Activated CD4-positive, alpha-beta T cell treated with anti-CD3 and anti-CD28 coated beads, Interleukin-2, amount 10 ng/mL, durations not matched to agents 24 days and 14 days (primary cell): ENCODE data around the gene AXDND1. TPM values are rescaled to one million over a fixed set of nuclear protein-coding genes. Genes with fewer than 3 reads are reported as not detected.
"Not testable (repeated sequence)": the region's sequence is repeated elsewhere in the genome, so short reads cannot be mapped to it uniquely, and the experiment has no call there.

ENCODE experiments used
- DNase-seq: peaks from one replicate; pipeline ENCODE4 v3.0.0; 2022
- H3K27ac Mint-ChIP-seq: one replicate; pipeline ENCODE4 v1.8.0; 2022; ENCODE audit warnings: mild to moderate bottlenecking, mixed read lengths
- H3K27me3 Mint-ChIP-seq: one replicate; pipeline ENCODE4 v1.8.0; 2022; ENCODE audit warnings: mixed read lengths
- H3K36me3 Mint-ChIP-seq: one replicate; pipeline ENCODE4 v1.8.0; 2022; ENCODE audit warnings: low read depth, mild to moderate bottlenecking, mixed read lengths
- H3K4me1 Mint-ChIP-seq: one replicate; pipeline ENCODE4 v1.8.0; 2021; ENCODE audit warnings: mixed read lengths
- H3K4me3 Mint-ChIP-seq: one replicate; pipeline ENCODE4 v1.8.0; 2022; ENCODE audit warnings: mild to moderate bottlenecking, moderate library complexity, mixed read lengths
- H3K9me3 Mint-ChIP-seq: one replicate; pipeline ENCODE4 v1.8.0; 2021; ENCODE audit warnings: mixed read lengths
- intact Hi-C: fragments of 100-400 bp; cut with micrococcal nuclease; formaldehyde crosslinking; loops from one replicate; pipeline ENCODE4 v1.15.1; 2023
- total RNA-seq: library from RNA; stranded (reverse); gene quantifications from 2 replicates; pipeline ENCODE4 v1.2.3, GENCODE V29; 2022

Gene AXDND1
- total RNA-seq, 1 donor from 2014 or later: not detected

DNA sequence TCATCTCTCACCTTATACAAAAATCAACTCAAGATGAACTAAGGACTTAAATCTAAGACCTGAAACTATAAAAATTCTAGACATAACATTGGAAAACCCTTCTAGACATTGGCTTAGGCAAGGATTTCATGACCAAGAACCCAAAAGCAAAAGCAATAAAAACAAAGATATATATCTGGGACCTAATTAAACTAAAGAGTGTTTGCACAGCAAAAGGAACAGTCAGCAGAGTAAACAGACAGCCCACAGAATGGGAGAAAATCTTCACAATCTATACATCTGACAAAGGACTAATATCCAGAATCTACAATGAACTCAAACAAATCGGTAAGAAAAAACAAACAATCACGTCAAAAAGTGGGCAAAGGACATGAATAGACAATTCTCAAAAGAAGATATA lies 33.6 kb downstream of the AXDND1 start:
- H3K27ac Mint-ChIP-seq, DNase-seq, H3K27me3 Mint-ChIP-seq, intact Hi-C loops, H3K4me1 Mint-ChIP-seq, H3K36me3 Mint-ChIP-seq, H3K9me3 Mint-ChIP-seq, H3K4me3 Mint-ChIP-seq: not testable (repeated sequence)

DNA sequence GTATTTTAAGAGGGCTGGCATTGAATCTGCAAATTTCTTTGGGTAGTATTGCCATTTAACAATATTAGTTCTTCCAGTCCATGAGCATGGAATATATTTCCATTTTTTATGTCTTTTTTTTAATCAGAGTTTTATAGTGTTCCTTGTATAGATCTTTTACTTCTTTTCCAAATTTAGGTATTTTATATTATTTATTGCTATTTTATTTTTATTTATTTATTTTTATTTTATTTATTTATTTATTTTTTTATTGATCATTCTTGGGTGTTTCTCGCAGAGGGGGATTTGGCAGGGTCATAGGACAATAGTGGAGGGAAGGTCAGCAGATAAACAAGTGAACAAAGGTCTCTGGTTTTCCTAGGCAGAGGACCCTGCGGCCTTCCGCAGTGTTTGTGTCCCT lies 52.0 kb downstream of the AXDND1 start:
- H3K4me3 Mint-ChIP-seq, intact Hi-C loops, H3K36me3 Mint-ChIP-seq, H3K9me3 Mint-ChIP-seq, H3K27me3 Mint-ChIP-seq, DNase-seq, H3K27ac Mint-ChIP-seq, H3K4me1 Mint-ChIP-seq: not testable (repeated sequence)

- DNase-seq, H3K9me3 Mint-ChIP-seq, intact Hi-C loops, H3K4me3 Mint-ChIP-seq, H3K4me1 Mint-ChIP-seq, H3K27ac Mint-ChIP-seq, H3K27me3 Mint-ChIP-seq, H3K36me3 Mint-ChIP-seq: not testable (repeated sequence)
Measured at GRCh38 chr1:179418706-179419105, 52.9 kb downstream of the AXDND1 start.

GRCh38 chr1:179424610-179425009 lies 58.8 kb downstream of the AXDND1 start:
- H3K27ac Mint-ChIP-seq: no peak overlapping the region
- no peaks in the 10 kb centered on the region for H3K27me3 Mint-ChIP-seq
- intact Hi-C loops: no loop called here
- H3K4me1 Mint-ChIP-seq: no peaks in the 10 kb centered on the region
- no peaks in the 10 kb centered on the region for H3K36me3 Mint-ChIP-seq
- no peaks in the 10 kb centered on the region for H3K9me3 Mint-ChIP-seq
- no peak overlapping the region for H3K4me3 Mint-ChIP-seq
- no peak for DNase-seq

DNA sequence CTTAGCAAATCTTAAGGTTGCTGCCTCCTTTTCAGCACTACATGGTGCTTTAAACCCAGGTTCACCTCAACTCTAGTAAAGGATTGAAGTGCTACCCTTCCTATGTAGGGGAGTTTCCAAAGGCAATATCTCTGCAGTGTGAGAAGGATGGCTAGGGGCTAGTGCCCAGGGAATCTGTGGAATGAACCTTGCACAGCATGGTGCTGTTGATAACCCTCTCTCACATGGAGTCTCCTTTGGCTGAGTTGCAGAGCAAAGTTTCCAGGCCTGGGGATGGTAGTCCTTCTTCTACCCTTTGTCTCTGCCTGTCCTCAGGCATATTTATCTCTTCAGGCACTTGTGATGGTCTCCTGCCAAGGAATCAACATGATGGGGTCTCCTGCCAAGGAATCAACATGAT lies 59.4 kb downstream of the AXDND1 start:
- no peaks in the 10 kb centered on the region for H3K4me1 Mint-ChIP-seq
- H3K27me3 Mint-ChIP-seq: no peaks in the 10 kb centered on the region
- H3K9me3 Mint-ChIP-seq: no peaks in the 10 kb centered on the region
- H3K36me3 Mint-ChIP-seq: no peaks in the 10 kb centered on the region
- intact Hi-C loops: no loop called here
- peak; percentile 13 for DNase-seq
- no peak overlapping the region for H3K4me3 Mint-ChIP-seq
- H3K27ac Mint-ChIP-seq: no peak overlapping the region

DNA sequence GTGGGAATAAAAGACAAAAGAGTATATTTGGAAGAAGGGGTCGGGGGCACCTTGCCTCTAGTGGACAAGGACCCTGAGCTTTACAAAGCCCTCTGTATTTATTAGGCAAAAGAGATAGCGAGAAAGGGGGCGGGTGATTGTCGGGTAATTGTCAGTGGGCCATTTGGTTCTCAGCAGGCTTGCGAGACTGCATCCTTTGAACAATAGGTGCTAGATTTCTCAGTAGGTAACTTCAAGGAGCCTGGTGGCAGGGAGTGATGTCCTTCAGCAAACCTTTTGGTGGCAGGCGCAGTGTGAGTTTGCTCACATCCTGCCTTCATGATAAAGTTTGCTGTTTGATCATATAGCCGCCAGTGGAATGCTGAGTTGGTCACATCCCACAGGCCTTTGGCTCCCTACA lies 71.4 kb downstream of the AXDND1 start:
- no peaks in the 10 kb centered on the region for H3K36me3 Mint-ChIP-seq
- H3K27ac Mint-ChIP-seq: no peak overlapping the region
- DNase-seq: no peak
- H3K9me3 Mint-ChIP-seq: no peaks in the 10 kb centered on the region
- H3K4me1 Mint-ChIP-seq: no peaks in the 10 kb centered on the region
- no peak overlapping the region for H3K4me3 Mint-ChIP-seq
- peaks cover 2% of the 10 kb centered on the region for H3K27me3 Mint-ChIP-seq
- intact Hi-C loops: no loop called here

- H3K4me3 Mint-ChIP-seq, H3K4me1 Mint-ChIP-seq, DNase-seq, H3K27me3 Mint-ChIP-seq, H3K36me3 Mint-ChIP-seq, H3K27ac Mint-ChIP-seq, H3K9me3 Mint-ChIP-seq, intact Hi-C loops: not testable (repeated sequence)
Measured at GRCh38 chr1:179439646-179440045, 73.9 kb downstream of the AXDND1 start.

GRCh38 chr1:179440301-179440700 lies 74.5 kb downstream of the AXDND1 start:
- H3K4me3 Mint-ChIP-seq, intact Hi-C loops, H3K27me3 Mint-ChIP-seq, H3K4me1 Mint-ChIP-seq, DNase-seq, H3K27ac Mint-ChIP-seq, H3K9me3 Mint-ChIP-seq, H3K36me3 Mint-ChIP-seq: not testable (repeated sequence)

- Mint-ChIP-seq H3K4me1 (no peaks in the 10 kb centered on the region), H3K9me3 (no peaks in the 10 kb centered on the region), H3K27ac (no peak overlapping the region), H3K27me3 (peaks cover 5% of the 10 kb centered on the region), H3K4me3 (no peak overlapping the region), H3K36me3 (no peaks in the 10 kb centered on the region)
- no peak for DNase-seq
- intact Hi-C loops: no loop called here
Measured at GRCh38 chr1:179440971-179441370, 75.2 kb downstream of the AXDND1 start.

DNA sequence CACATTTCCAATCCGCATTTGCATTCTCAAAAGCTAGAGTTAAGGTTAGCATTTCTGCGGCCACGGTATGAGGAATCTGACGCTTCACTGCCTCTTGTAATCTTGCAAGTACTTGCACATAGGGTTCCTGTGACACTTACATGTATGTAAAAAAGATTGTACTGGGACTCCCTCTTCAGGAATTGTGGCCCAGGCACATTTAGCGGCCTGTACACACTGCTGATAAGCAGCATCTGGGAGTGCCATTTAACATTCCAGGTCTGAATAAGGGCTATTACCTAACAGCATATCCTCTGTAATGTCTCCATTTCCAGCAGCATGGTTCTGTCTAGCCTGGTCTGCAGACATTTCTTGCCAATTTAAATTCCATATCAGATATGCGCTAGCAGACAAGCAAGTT lies 75.7 kb downstream of the AXDND1 start:
- DNase-seq: no peak
- Mint-ChIP-seq H3K4me1 (no peaks in the 10 kb centered on the region), H3K4me3 (no peak overlapping the region), H3K27ac (no peak overlapping the region), H3K27me3 (peaks cover 6% of the 10 kb centered on the region), H3K9me3 (no peaks in the 10 kb centered on the region), H3K36me3 (no peaks in the 10 kb centered on the region)
- intact Hi-C loops: no loop called here

DNA sequence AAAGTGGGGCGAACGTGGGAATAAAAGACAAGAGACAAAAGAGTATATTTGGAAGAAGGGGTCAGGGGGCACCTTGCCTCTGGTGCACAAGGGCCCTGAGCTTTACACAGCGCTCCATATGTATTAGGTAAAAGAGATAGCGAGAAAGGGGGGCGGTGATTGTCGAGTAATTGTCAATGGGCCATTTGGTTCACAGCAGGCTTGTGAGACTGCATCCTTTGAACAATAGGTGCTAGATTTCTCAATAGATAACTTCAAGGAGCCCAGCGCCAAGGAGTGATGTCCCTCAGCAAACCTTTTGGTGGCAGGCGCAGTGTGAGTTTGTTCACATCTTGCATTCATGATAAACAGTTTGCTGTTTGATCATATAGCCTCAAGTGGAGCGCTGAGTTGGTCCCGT lies 77.1 kb downstream of the AXDND1 start:
- H3K4me3 Mint-ChIP-seq, H3K27me3 Mint-ChIP-seq, H3K27ac Mint-ChIP-seq, H3K4me1 Mint-ChIP-seq, H3K9me3 Mint-ChIP-seq, intact Hi-C loops, DNase-seq, H3K36me3 Mint-ChIP-seq: not testable (repeated sequence)

DNA sequence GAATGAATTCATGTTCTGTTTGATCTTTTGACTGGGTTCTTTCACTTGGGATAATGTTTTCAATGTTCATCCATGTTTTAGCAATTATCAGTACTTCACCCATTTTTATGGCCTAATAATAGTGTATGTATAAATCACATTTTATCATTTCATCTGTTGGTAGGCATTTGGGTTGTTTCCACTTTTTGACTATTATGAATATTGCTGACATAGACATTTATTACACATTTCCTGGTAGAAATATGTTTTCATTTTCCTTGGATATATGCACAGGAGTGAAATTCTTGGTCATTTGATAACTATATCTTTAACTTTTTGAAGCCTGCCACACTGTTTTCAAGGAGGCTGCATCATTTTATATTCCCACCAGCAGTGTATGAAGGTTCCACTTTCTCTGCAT lies 79.8 kb downstream of the AXDND1 start:
- Mint-ChIP-seq H3K4me3 (no peak overlapping the region), H3K36me3 (no peaks in the 10 kb centered on the region), H3K4me1 (no peaks in the 10 kb centered on the region), H3K9me3 (no peaks in the 10 kb centered on the region), H3K27me3 (peaks cover 12% of the 10 kb centered on the region), H3K27ac (no peak overlapping the region)
- intact Hi-C loops: no loop called here
- DNase-seq: no peak

DNA sequence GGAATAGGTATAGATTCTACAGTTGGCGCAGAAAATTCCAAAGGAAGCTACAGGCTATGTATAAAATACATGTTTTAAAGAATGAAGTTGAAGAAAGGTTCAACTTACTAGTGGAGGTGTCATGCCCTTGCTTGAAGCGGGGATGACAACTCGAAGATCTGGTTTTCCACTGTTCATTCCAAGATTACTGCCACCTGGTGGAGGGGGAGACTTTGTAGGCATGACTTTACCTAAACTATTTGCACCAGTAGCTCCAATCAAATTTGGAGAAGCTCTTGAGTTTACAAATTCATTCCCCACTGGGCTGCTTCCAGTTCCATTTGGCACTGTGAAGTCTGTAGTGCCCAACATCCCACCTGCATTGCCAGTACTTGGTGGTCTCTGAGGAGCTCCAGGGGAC lies 81.7 kb downstream of the AXDND1 start:
- Mint-ChIP-seq H3K36me3 (no peaks in the 10 kb centered on the region), H3K4me3 (no peak overlapping the region), H3K9me3 (no peaks in the 10 kb centered on the region), H3K27me3 (peaks cover 12% of the 10 kb centered on the region), H3K4me1 (no peaks in the 10 kb centered on the region), H3K27ac (no peak overlapping the region)
- DNase-seq: peak; percentile 58
- intact Hi-C loops: no loop called here

DNA sequence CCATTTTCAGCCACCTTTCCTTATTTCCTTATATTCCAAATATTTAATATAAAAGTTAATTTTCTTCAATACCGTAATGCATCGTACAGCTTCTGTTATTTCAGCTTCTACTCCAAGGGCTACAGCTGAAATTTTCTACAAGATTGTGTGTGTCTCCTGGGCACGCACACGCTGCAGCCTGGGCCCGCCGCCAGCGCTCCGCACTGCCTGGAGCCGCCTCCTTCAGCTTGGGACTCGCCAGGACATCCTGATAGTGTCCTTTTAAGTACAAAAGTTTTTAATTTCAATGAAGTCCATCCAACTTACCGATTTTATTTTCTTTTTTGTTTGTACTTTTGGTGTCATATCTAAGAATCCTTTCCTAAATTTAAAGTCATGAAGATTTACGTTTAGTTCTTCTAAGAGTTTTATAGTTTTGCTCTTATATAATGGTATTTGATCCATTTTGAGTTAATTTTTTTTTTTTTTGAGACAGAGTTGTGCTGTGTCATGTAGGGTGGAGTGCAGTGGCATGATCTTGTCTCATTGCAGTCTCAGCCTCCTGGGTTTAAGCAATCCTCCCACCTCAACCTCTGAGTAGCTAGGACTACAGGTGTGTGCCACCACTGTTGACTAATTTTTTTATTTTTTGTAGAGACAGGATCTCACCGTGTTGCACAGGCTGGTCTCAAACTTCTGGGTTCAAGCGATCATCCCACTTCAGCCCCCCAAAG lies 82.8 kb downstream of the AXDND1 start:
- intact Hi-C loops: no loop called here

DNA sequence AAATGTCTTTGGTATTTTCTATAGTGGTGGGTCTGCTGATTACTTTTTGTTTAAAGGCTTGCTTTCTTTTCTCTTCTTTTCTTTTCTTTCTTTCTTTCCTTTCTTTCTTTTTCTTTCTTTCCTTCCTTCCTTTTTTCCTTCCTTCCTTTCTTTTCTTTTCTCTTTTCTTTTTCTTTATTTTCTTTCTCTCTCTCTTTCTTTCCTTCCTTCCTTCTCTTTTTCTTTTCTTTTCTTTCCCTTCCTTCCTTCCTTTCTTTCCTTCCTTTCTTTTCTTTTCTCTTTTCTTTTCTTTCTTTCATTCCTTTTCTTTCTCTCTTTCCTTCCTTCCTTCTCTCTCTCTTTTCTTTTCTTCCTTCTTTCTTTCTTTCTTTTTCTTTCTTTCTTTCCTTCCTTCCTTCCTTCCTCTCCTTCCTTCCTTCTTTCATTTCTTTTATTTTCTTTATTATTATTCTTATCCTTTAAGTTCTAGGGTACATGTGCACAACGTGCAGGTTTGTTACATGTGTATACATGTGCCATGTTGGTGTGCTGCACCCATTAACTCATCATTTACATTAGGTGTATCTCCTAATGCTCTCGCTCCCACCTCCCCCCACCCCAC lies 93.9 kb downstream of the AXDND1 start:
- H3K4me1 Mint-ChIP-seq, H3K9me3 Mint-ChIP-seq, H3K4me3 Mint-ChIP-seq, H3K27ac Mint-ChIP-seq, H3K36me3 Mint-ChIP-seq, H3K27me3 Mint-ChIP-seq, intact Hi-C loops: not testable (repeated sequence)
- DNase-seq: peak; percentile 3

More for the DNA sequence above, 82.8 kb downstream of the AXDND1 start:
- no peak overlapping the region for H3K4me3 Mint-ChIP-seq
- no peaks in the 10 kb centered on the region for H3K4me1 Mint-ChIP-seq
- no peaks in the 10 kb centered on the region for H3K9me3 Mint-ChIP-seq
- no peak overlapping the region for H3K27ac Mint-ChIP-seq
- no peak for DNase-seq
- peaks cover 12% of the 10 kb centered on the region for H3K27me3 Mint-ChIP-seq
- H3K36me3 Mint-ChIP-seq: no peaks in the 10 kb centered on the region
